ENCODE results near the gene FOS.

The FOS gene

DNA sequence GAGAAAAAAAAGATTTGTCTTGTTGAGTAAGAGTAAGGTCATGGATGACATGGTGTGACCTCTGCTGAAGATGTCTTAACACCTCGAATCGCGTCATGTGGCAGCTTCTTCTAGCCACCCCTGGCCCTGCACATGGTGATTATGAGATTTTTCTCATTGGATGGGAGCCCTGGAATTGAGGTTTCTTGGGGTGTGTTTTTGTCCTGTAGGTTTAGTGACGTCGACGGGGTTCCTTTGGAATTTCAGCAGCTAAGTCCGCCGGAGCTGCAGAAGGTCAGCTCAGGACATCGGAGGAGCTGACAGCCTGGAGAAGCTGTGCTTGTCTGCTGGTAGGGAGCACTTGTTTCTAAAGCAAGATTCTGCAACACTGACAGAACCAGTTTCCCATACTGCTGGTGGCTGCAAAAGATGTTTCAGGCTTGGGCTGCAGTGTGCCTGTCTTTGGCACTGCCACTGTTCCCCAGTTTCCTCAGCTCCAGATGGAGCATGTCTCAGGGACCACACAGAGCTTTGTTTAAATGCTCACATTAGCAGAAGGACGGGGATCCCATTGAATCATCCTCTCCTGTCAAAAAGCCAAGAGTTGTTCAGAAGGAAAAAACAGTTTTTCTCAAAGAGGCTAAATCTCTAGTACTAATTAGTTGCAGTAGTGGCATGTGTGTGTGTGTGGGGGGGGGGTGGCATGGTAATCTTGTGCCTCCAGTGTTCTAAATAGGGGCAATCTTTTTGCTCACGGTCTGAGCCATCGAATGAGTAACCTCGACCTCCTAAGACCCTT, 5.2 kb upstream of the FOS start:
- ChIA-PET POLR2A (interaction anchor here (1.3 kb wide), 1 partner anchor 14 kb away, joined by 12 read pairs; no protein-coding TSS in a partner anchor), CTCF (interaction anchor here (0.8 to 1.1 kb wide), 2 partner anchors 11 to 21 kb away, joined by 3 to 4 read pairs; no protein-coding TSS in a partner anchor)
- no peak overlapping the region; the same call in 1 of the 2 replicates for H3K4me3 ChIP-seq (ENCODE audit: low read depth, low read length)
- TF ChIP-seq, protein P1, sequence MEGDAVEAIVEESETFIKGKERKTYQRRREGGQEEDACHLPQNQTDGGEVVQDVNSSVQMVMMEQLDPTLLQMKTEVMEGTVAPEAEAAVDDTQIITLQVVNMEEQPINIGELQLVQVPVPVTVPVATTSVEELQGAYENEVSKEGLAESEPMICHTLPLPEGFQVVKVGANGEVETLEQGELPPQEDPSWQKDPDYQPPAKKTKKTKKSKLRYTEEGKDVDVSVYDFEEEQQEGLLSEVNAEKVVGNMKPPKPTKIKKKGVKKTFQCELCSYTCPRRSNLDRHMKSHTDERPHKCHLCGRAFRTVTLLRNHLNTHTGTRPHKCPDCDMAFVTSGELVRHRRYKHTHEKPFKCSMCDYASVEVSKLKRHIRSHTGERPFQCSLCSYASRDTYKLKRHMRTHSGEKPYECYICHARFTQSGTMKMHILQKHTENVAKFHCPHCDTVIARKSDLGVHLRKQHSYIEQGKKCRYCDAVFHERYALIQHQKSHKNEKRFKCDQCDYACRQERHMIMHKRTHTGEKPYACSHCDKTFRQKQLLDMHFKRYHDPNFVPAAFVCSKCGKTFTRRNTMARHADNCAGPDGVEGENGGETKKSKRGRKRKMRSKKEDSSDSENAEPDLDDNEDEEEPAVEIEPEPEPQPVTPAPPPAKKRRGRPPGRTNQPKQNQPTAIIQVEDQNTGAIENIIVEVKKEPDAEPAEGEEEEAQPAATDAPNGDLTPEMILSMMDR (IDR thresholded peaks at IDR 0.05; ENCODE audit: insufficient read depth, low read length, missing control alignments): no peak
- DNase-seq (ENCODE audit: low read depth, low spot score): no peak

DNA sequence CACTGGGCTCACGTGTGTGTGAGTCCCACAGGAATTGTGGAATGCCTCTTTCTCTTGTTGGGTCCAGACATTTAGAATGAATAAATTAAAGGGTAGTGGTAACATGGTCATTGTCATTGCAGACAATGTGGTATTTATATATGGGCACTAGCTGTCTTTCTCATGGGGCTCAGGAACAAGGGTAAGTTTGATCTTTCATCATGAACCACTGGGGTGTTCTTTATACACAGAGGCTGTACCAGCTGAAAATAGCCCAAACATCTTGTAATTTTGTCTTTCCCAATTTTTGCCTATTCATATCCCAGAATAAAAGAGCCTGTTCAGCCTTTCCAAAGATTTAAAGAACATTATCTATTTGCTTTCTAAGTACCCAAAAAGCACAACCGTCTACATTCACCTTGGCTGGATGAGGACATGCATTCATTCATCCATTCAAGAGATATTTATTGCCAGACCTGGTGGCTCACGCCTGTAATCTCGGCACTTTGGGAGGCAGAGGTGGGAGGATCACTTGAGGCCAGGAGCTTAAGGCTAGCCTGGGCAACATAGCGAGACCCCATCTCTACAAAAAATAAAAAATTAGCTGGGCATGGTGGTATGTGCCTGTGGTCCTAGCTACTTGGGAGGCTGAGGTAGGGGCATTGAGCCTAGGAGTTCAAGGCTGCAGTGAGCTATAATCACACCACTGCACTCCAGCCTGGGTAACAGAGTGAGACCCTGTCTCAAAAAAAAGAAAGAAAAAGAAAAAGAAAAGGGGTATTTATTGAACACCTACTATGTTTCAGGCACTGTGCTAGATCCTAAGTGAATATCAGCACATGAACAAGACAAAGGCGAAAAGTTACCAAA, 4.4 kb upstream of the FOS start:
- no peak for DNase-seq (ENCODE audit: low read depth, low spot score)
- POLR2A ChIA-PET: interaction anchor here (1.3 kb wide), 1 partner anchor 15 kb away, joined by 12 read pairs; no protein-coding TSS in a partner anchor
- TF ChIP-seq, protein P1 (IDR thresholded peaks at IDR 0.05; ENCODE audit: insufficient read depth, low read length, missing control alignments): no peak
- CTCF ChIA-PET: interaction anchor here (0.9 to 1.1 kb wide), 2 partner anchors 10 to 28 kb away, joined by 3 read pairs; no protein-coding TSS in a partner anchor
- no peak overlapping the region for H3K4me3 ChIP-seq (ENCODE audit: low read depth, low read length)

DNA sequence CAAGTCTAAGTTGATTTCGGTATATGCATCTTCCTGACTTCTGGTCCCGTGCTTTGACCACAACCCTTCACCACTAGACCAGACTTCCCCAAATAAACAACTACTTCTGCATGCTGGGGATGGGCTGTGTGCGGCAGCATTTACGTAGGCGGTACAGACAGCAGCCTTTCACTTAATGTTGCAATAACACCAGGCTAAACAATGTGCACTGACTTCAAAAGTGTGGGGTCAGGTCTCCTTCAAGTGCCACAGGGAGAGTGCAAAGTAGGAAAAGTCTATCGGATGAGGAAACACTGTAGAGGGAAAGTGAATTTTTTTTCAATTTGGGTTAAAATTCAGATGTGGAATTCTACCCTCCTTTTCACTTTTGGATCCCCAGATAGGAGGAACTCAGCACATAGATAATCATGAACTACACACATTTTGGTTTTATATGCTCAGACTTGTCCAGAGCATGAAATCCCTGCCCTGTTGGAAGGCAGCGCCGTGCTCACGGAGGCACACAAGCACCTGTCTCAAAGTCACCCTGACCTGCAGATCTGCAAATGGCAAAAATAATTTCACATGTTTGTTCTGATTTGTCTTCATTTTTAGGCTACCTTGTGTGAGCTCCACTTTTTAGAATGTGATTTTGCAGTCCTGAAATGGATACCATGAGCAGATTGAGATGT, 3.6 kb upstream of the FOS start:
- CTCF ChIA-PET: interaction anchor here (0.9 to 3.4 kb wide), 2 partner anchors 8 to 27 kb away, joined by 3 to 12 read pairs; no protein-coding TSS in a partner anchor
- no peak for DNase-seq (ENCODE audit: low read depth, low spot score)
- no peak overlapping the region for H3K4me3 ChIP-seq (ENCODE audit: low read depth, low read length)
- TF ChIP-seq, protein P1 (IDR thresholded peaks at IDR 0.05; ENCODE audit: insufficient read depth, low read length, missing control alignments): no peak
- POLR2A ChIA-PET: no interaction called here

- CTCF ChIA-PET: interaction anchor here (1.0 to 3.4 kb wide), 2 partner anchors 9 to 145 kb away, joined by 3 to 12 read pairs; no protein-coding TSS in a partner anchor
- DNase-seq (ENCODE audit: low read depth, low spot score): no peak
- H3K4me3 ChIP-seq (ENCODE audit: low read depth, low read length): no peak overlapping the region
- TF ChIP-seq, protein P1 (IDR thresholded peaks at IDR 0.05; ENCODE audit: insufficient read depth, low read length, missing control alignments): no peak
- POLR2A ChIA-PET: no interaction called here
These were observed 3.0 kb upstream of the FOS start for GRCh38 chr14:75275598-75275997.

GRCh38 chr14:75277008-75277814, 1.4 kb upstream of the FOS start:
- DNase-seq (ENCODE audit: low read depth, low spot score): no peak

More at GRCh38 chr14:75277008-75277814, 1.4 kb upstream of the FOS start:
- CTCF ChIA-PET: interaction anchor here (0.8 to 3.4 kb wide), 5 partner anchors 10 to 151 kb away, joined by 3 to 12 read pairs (median 4); no protein-coding TSS in a partner anchor
- POLR2A ChIA-PET: interaction anchor here (0.6 to 1.7 kb wide), 7 partner anchors 10 to 93 kb away, joined by 3 to 10 read pairs (median 3); no protein-coding TSS in a partner anchor
- peak overlapping the region; percentile 68 for H3K4me3 ChIP-seq (ENCODE audit: low read depth, low read length)
- TF ChIP-seq, protein P1 (IDR thresholded peaks at IDR 0.05; ENCODE audit: insufficient read depth, low read length, missing control alignments): no peak

Data from AG04449 (cell line).